WERI-Rb-1 (cell line): ENCODE measurements around the gene RTCB.

Experiments used
- DNase-seq: peaks from one replicate; pipeline ENCODE4 v3.0.0-alpha.2; 2020
- H3K27ac ChIP-seq: fragments of 250-450 bp; sonication (Bioruptor Pico); 2 replicates; pipeline ENCODE4 v1.5.1; 2020; ENCODE audit warnings: mild to moderate bottlenecking, moderate library complexity
- H3K27me3 ChIP-seq: fragments of 250-450 bp; sonication (Bioruptor Pico); 2 replicates; pipeline ENCODE4 v1.5.1; 2021; ENCODE audit warnings: mild to moderate bottlenecking, low read depth, moderate library complexity; ENCODE audit not compliant: insufficient read depth, severe bottlenecking
- H3K36me3 ChIP-seq: fragments of 250-450 bp; sonication (Bioruptor Pico); 2 replicates; pipeline ENCODE4 v1.5.1; 2020; ENCODE audit warnings: mild to moderate bottlenecking, moderate library complexity
- H3K4me3 ChIP-seq: 2 replicates; pipeline ENCODE4 v1.5.1; 2011; ENCODE audit warnings: low read depth, mild to moderate bottlenecking, control low read depth, low read length
- H3K9me3 ChIP-seq: fragments of 250-450 bp; sonication (Bioruptor Pico); 2 replicates; pipeline ENCODE4 v1.5.1; 2021; ENCODE audit warnings: mild to moderate bottlenecking, moderate library complexity; ENCODE audit not compliant: severe bottlenecking
- TF ChIP-seq, protein P1 (sequence below): IDR thresholded peaks from 2 replicates; pipeline ENCODE4 v1.5.1; 2011; ENCODE audit warnings: low read depth, mild to moderate bottlenecking, control low read depth, inconsistent platforms, low read length

RTCB gene

GRCh38 chr22:32343941-32344340, 68.1 kb downstream of the RTCB start:
- TF ChIP-seq, protein P1, sequence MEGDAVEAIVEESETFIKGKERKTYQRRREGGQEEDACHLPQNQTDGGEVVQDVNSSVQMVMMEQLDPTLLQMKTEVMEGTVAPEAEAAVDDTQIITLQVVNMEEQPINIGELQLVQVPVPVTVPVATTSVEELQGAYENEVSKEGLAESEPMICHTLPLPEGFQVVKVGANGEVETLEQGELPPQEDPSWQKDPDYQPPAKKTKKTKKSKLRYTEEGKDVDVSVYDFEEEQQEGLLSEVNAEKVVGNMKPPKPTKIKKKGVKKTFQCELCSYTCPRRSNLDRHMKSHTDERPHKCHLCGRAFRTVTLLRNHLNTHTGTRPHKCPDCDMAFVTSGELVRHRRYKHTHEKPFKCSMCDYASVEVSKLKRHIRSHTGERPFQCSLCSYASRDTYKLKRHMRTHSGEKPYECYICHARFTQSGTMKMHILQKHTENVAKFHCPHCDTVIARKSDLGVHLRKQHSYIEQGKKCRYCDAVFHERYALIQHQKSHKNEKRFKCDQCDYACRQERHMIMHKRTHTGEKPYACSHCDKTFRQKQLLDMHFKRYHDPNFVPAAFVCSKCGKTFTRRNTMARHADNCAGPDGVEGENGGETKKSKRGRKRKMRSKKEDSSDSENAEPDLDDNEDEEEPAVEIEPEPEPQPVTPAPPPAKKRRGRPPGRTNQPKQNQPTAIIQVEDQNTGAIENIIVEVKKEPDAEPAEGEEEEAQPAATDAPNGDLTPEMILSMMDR = no peak
- DNase-seq = no peak
- H3K27me3 ChIP-seq = no peaks in the 10 kb centered on the region
- H3K36me3 ChIP-seq = no peaks in the 10 kb centered on the region
- peaks cover 2% of the 10 kb centered on the region for H3K9me3 ChIP-seq
- H3K4me3 ChIP-seq = no peak overlapping the region
- no peak overlapping the region for H3K27ac ChIP-seq

- H3K27me3 ChIP-seq = no peaks in the 10 kb centered on the region
- H3K9me3 ChIP-seq = peaks cover 2% of the 10 kb centered on the region
- H3K4me3 ChIP-seq = no peak overlapping the region
Observed at GRCh38 chr22:32342977-32343376, 69.1 kb downstream of the RTCB start.

GRCh38 chr22:32341122-32341740, 70.8 kb downstream of the RTCB start:
- TF ChIP-seq, protein P1 = no peak
- Histone ChIP-seq H3K27ac (no peak overlapping the region), H3K27me3 (no peaks in the 10 kb centered on the region), H3K4me3 (no peak overlapping the region), H3K9me3 (no peaks in the 10 kb centered on the region), H3K36me3 (no peaks in the 10 kb centered on the region)
- DNase-seq = no peak

More at GRCh38 chr22:32342977-32343376, 69.1 kb downstream of the RTCB start:
- no peak for DNase-seq
- no peaks in the 10 kb centered on the region for H3K36me3 ChIP-seq
- no peak overlapping the region for H3K27ac ChIP-seq
- TF ChIP-seq, protein P1 = no peak

DNA sequence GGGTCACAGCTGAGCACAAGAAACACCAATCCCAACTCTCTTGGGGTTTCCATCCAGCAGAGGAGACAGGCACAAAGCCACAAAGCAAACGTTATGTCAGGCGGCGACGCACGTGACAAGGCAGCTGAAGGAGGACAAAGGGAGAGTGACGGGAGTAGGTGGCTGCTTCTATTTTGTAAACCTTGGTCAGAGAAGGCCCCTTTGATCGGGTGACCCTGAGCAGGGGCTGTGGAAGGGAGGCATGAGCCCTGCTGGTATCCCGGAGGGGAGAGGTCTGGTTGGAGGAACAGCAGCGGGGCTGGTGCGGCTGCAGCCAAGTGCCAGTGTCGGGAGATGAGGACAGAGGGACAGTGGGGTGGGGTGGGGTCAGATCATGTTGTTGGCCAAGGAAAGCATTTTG, 71.6 kb downstream of the RTCB start:
- TF ChIP-seq, protein P1 = no peak
- no peaks in the 10 kb centered on the region for H3K36me3 ChIP-seq
- no peaks in the 10 kb centered on the region for H3K27me3 ChIP-seq

DNA sequence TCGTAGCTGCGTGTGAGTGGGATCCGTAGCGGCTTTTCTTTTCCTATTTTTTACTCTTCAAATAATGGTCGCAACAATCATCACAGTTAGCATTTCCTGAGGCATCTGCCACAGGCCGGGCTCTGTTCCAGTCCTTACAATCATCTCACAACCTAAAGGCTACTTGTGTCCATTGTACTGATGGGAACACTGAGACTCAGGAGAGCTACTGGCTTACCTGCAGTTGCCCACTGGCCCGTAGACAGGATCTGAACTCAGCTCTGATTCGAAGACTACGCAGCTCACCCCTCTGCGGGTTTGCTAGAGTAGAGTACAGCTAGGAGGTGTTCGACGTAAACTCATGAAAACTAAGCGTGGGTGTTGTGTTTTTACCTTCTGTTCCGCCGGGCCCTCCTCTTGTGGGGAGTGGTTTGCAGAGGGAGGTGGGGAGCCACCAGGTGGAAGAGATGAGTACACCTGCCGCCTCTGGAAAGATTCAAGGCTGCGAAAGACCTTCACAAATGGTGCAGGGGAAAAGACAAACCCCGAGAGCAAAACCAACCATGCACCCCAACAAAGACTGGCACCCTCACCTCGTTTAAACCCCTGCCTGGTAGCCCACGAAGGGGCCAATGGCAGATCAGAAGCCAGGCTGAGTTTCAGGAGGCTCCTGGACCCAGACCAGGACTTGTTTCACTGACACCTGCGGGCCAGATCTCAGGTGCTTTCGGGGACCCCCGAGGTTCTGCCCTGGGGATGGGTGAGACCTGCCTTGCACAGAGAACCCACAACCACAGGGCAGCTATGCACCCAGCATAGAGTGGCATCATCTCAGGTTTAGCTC, 72.6 kb downstream of the RTCB start:
- Histone ChIP-seq H3K27ac (no peak overlapping the region), H3K27me3 (no peaks in the 10 kb centered on the region), H3K36me3 (no peaks in the 10 kb centered on the region), H3K9me3 (no peaks in the 10 kb centered on the region), H3K4me3 (no peak overlapping the region)
- TF ChIP-seq, protein P1 = no peak
- no peak for DNase-seq

More for the DNA sequence above, 71.6 kb downstream of the RTCB start:
- Histone ChIP-seq H3K4me3 (no peak overlapping the region), H3K27ac (no peak overlapping the region), H3K9me3 (no peaks in the 10 kb centered on the region)
- DNase-seq = no peak
